Heart right ventricle (tissue), 16 donors: ENCODE results near the gene MRTFA. TPM values are rescaled to one million over a fixed set of nuclear protein-coding genes. Genes with fewer than 3 reads are reported as not detected.

Experiments
- ATAC-seq, 8 donors: fragments of 200-7000 bp; cut with Tn5 transposase; one replicate each; pipeline ENCODE4 v1.9.1; 2020; ENCODE audit warnings: mild to moderate bottlenecking in 8 of 8, moderate library complexity in 8 of 8, moderate number of reproducible peaks in 1 of 8
- DNase-seq, 2 donors: peaks; one replicate each; pipeline ENCODE4 v3.0.0-alpha.2; 2020
- H3K27ac ChIP-seq, 10 donors: fragments of 200-600 bp; sonication (generic) in 2 of 10; one replicate each; pipeline versions ENCODE4 v1.5.0 to v1.8.0; 2020 to 2022; ENCODE audit warnings: mild to moderate bottlenecking in 3 of 10
- H3K27me3 ChIP-seq, 7 donors: fragments of 200-600 bp; one replicate each; pipeline ENCODE4 v1.8.0; 2021 to 2022; ENCODE audit warnings: mild to moderate bottlenecking in 2 of 7
- H3K36me3 ChIP-seq, 9 donors: fragments of 200-600 bp; sonication (generic) in 1 of 9; one replicate each; pipeline versions ENCODE4 v1.5.0 to v1.8.0; 2020 to 2022; ENCODE audit warnings: mild to moderate bottlenecking in 2 of 9
- H3K4me1 ChIP-seq, 9 donors: fragments of 200-600 bp; sonication (generic) in 1 of 9; one replicate each; pipeline versions ENCODE4 v1.5.0 to v1.8.0; 2020 to 2022; ENCODE audit warnings: mild to moderate bottlenecking in 4 of 9
- H3K4me3 ChIP-seq, 10 donors: fragments of 200-600 bp; sonication (generic) in 2 of 10; one replicate each; pipeline versions ENCODE4 v1.5.0 to v1.8.0; 2020 to 2022; ENCODE audit warnings: mild to moderate bottlenecking in 7 of 10, moderate library complexity in 2 of 10
- H3K9me3 ChIP-seq, 11 donors: fragments of 200-600 bp in 10 of 11; sonication (generic) in 2 of 11; one replicate each; pipeline versions ENCODE4 v1.5.0 to v1.8.0; 2013 to 2022; ENCODE audit warnings: mild to moderate bottlenecking in 2 of 11, control low read depth in 1 of 11, moderate library complexity in 1 of 11
- CTCF ChIP-seq, 9 donors: fragments of 200-600 bp; sonication (generic) in 2 of 9; IDR thresholded peaks; one replicate each; pipeline versions ENCODE4 v1.5.0 to v1.8.0; 2021 to 2022; ENCODE audit warnings: antibody characterized with exemption in 9 of 9, mild to moderate bottlenecking in 5 of 9, moderate library complexity in 1 of 9
- WGBS, 2 donors: extraction: QIAGEN DNeasy Blood & Tissue Kit; methylation state at CpG; one replicate each; pipeline ENCODE4 v1.1.7; 2013; ENCODE audit warnings: inconsistent platforms in 1 of 2; 5-methylcytosine and 5-hydroxymethylcytosine counted together
- intact Hi-C, 10 donors: fragments of 100-400 bp; cut with DNase I; formaldehyde crosslinking; loops; one replicate each; pipeline versions ENCODE4 v1.11.1 to v1.14.2; 2022
- polyA plus RNA-seq, 2 donors: library from polyadenylated mRNA; stranded (reverse); fragments of 200-250 nt; gene quantifications; one replicate each; pipeline ENCODE4 v1.2.3, GENCODE V29; 2013
- total RNA-seq, 10 donors: library from RNA; stranded (reverse); fragmentation: NEBNext Ultra II Directional in 3 of 10; extraction: Animal tissue kit (Norgen Biotek cat#: 25700) in 3 of 10; gene quantifications; one replicate each; pipeline versions ENCODE4 v1.2.1 to v1.2.4, GENCODE V29; 2021 to 2023
- donor health status: Arrhythmogenic right ventricular cardiomyopathy.
- donor health status: ischemic (EF 13 %, LVEDD 7.1; RV severe dilation, severe dysfunction).
- donor health status: healthy with polysubstance abuse.
- donor health status: DM: no; HTN: yes; CAD: no.
- donor health status: DM: no; HTN: no; CAD: no.
- donor health status: ischemic (EF 25% LVEDD 6.9; RV normal size, moderate dysfunction).
- donor health status: ischemic (EF 25% LVEDD 5.7; RV mildly dilated, moderate dysfunction).
- donor health status: healthy.
- donor health status: DM: yes; HTN: yes; CAD: no.
- donor health status: Ischemic cardiomyopathy.
- donor health status: ischemic (EF 35%, LVEDD 5.7; RV mildly dilated, moderate dysfunction).
- donor health status: nonischemic (EF 11% LVEDD 7.7; RV severe dilation, severe dysfunction).
- donor health status: DM: yes; HTN: yes; CAD: no.
- donor health status: PGD.
- donor health status: ischemic (EF 29% LVEDD 5.4; RV normal size, mild dysfunction).
- donor health status: nonischemic (EF 23%, LVEDD 6.1; RV moderate dilation, normal function).

MRTFA gene
- total and polyA plus RNA-seq, 12 donors, result 13.2 to 30.9 (median 18.9) TPM

DNA sequence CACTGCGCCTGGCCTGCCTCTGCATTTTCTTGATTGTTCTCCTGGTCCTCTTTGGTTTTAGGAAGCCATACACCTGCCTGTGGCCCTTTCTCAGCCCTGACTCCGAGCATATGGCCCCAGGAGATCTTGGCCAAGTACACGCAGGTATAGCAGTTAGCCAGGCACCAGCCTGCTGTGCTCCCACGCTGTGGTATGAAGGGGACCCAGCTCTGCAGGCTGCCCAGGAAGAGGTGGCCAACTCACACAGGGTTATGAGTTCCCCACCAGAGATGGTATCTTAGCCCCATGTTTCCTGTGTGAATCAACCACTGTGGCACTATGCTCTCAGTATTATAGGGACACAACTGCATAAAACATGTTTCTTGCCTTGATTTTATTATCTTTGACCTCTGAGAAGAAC is 235.0 kb downstream of the MRTFA start:
- Histone ChIP-seq H3K36me3 (peaks cover 0 to 61% (median 27%) of the 10 kb centered on the region in 9 donors), H3K4me3 (no peak overlapping the region), H3K27ac (no peak overlapping the region), H3K27me3 (no peaks in the 10 kb centered on the region), H3K4me1 (peaks cover 0 to 48% (median 23%) of the 10 kb centered on the region in 9 donors), H3K9me3 (no peaks in the 10 kb centered on the region)
- no peak for TF ChIP-seq CTCF (IDR thresholded peaks at IDR 0.05)
- ATAC-seq (no peak), DNase-seq (no peak)
- intact Hi-C loops, result no loop called here
- 96 to 99% methylated on average over 4 of the region's 4 CpGs for WGBS, 2 donors

GRCh38 chr22:40400159-40400558 is 236.4 kb downstream of the MRTFA start:
- 90 to 91% methylated on average over 15 of the region's 15 CpGs for WGBS, 2 donors
- H3K27ac ChIP-seq, result peak overlapping the region in 3 of 10 donors; percentile 8 to 51 (median 29)
- DNase-seq, result no peak
- TF ChIP-seq CTCF (IDR thresholded peaks at IDR 0.05), result no peak
- H3K4me1 ChIP-seq, result peaks cover 0 to 54% (median 34%) of the 10 kb centered on the region in 9 donors
- no peaks in the 10 kb centered on the region for H3K9me3 ChIP-seq
- no peaks in the 10 kb centered on the region for H3K27me3 ChIP-seq
- ATAC-seq, result no peak
- no peak overlapping the region for H3K4me3 ChIP-seq
- intact Hi-C loops, result no loop called here
- H3K36me3 ChIP-seq, result peaks cover 0 to 56% (median 15%) of the 10 kb centered on the region in 9 donors

DNA sequence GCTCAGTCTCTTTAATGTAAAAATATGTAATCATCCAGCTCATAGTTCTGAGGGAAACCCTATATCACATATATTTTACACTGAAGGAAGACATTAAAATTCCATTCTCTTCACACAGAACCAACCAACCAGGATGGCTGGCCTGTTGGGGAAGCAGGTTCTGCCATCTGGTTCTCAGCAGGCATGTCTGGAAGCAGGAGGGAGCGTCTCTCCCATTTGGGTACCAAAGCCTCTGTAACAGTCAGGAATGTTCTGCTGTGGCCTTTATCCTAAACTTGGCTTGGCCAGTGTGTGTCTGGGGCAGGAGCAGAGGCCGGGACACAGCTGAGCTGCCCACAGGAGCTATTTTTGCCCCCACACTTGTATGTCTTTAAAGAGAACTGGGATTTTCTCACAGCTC is 236.9 kb downstream of the MRTFA start:
- WGBS, 2 donors, result 56 to 67% methylated on average over 2 of the region's 2 CpGs
- no peak for DNase-seq
- Histone ChIP-seq H3K27ac (peak overlapping the region in 3 of 10 donors; percentile 8 to 51 (median 29)), H3K4me1 (peaks cover 0 to 54% (median 33%) of the 10 kb centered on the region in 9 donors), H3K9me3 (no peaks in the 10 kb centered on the region), H3K27me3 (no peaks in the 10 kb centered on the region), H3K4me3 (no peak overlapping the region), H3K36me3 (peaks cover 0 to 50% (median 14%) of the 10 kb centered on the region in 9 donors)
- no peak for TF ChIP-seq CTCF (IDR thresholded peaks at IDR 0.05)
- peak in 3 of 8 donors; percentile 46 to 67 (median 61) for ATAC-seq
- intact Hi-C loops, result no loop called here

- Histone ChIP-seq H3K4me3 (no peak overlapping the region), H3K27me3 (no peaks in the 10 kb centered on the region), H3K9me3 (no peaks in the 10 kb centered on the region), H3K36me3 (peaks cover 0 to 36% (median 11%) of the 10 kb centered on the region in 9 donors), H3K4me1 (peaks cover 0 to 45% (median 30%) of the 10 kb centered on the region in 9 donors), H3K27ac (peak overlapping the region in 8 of 10 donors; percentile 11 to 74 (median 56))
- DNase-seq (no peak), ATAC-seq (peak in 5 of 8 donors; percentile 22 to 47 (median 25))
- TF ChIP-seq CTCF (IDR thresholded peaks at IDR 0.05), result no peak
- intact Hi-C loops, result no loop called here
- 43 to 48% methylated on average over 1 of the region's 1 CpG for WGBS, 2 donors
Measured at GRCh38 chr22:40397396-40397795, 239.1 kb downstream of the MRTFA start.
